ENCODE measurements around the gene FRAS1. TPM values are rescaled to one million over a fixed set of nuclear protein-coding genes. Genes with fewer than 3 reads are reported as not detected.

The FRAS1 gene
- total and polyA plus RNA-seq, 2 donors (not counting 3 experiments of a cell fraction or from before 2014, with no cell fraction given) = 1.4 to 3.6 TPM

- no TSS peak for BruUV-seq (replicated peaks)
- no peak overlapping the region for H3K4me3 ChIP-seq (replicated peaks in 1 of 3; ENCODE audit: insufficient read depth in 1 of 3, low read depth in 1 of 3, low read length in 3 of 3)
- H3K4me2 ChIP-seq (ENCODE audit: insufficient read depth, low read length) = no peak overlapping the region
- H3K9me3 ChIP-seq (replicated peaks; ENCODE audit: control insufficient read depth, insufficient read depth, low read length) = no peaks in the 10 kb centered on the region
- no peaks in the 10 kb centered on the region for H3K36me3 ChIP-seq (ENCODE audit: control insufficient read depth in 2 of 2, extremely low read depth in 1 of 2, insufficient read depth in 2 of 2, low read length in 2 of 2)
- dilution Hi-C loops (cut with MboI; ENCODE audit: extremely low pct_ligation_motif_present, low sequenced_read_pairs) (no loop called here), intact Hi-C loops (cut with micrococcal nuclease) (no loop called here)
- no peak overlapping the region for H2AFZ ChIP-seq (ENCODE audit: low read depth, low read length)
- H3K79me2 ChIP-seq (ENCODE audit: control insufficient read depth, insufficient read depth, low read length) = no peaks in the 10 kb centered on the region
- H3K4me1 ChIP-seq (ENCODE audit: control insufficient read depth, extremely low read depth, insufficient read depth, low read length) = no peaks in the 10 kb centered on the region
- H3K9me1 ChIP-seq (replicated peaks; ENCODE audit: control insufficient read depth, extremely low read depth, insufficient read depth, low read length) = no peaks in the 10 kb centered on the region
- H3K27me3 ChIP-seq (ENCODE audit: control insufficient read depth in 2 of 2, insufficient read depth in 2 of 2, low read length in 2 of 2) = no peaks in the 10 kb centered on the region
- no peak overlapping the region for H3K27ac ChIP-seq (ENCODE audit: insufficient read depth, low read depth, low read length)
- TF ChIP-seq, protein P1, sequence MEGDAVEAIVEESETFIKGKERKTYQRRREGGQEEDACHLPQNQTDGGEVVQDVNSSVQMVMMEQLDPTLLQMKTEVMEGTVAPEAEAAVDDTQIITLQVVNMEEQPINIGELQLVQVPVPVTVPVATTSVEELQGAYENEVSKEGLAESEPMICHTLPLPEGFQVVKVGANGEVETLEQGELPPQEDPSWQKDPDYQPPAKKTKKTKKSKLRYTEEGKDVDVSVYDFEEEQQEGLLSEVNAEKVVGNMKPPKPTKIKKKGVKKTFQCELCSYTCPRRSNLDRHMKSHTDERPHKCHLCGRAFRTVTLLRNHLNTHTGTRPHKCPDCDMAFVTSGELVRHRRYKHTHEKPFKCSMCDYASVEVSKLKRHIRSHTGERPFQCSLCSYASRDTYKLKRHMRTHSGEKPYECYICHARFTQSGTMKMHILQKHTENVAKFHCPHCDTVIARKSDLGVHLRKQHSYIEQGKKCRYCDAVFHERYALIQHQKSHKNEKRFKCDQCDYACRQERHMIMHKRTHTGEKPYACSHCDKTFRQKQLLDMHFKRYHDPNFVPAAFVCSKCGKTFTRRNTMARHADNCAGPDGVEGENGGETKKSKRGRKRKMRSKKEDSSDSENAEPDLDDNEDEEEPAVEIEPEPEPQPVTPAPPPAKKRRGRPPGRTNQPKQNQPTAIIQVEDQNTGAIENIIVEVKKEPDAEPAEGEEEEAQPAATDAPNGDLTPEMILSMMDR (IDR thresholded peaks at IDR 0.05; ENCODE audit: extremely low read depth in 1 of 2, insufficient read depth in 1 of 2, low read depth in 1 of 2, low read length in 2 of 2) = no peak
- TF ChIP-seq POLR2AphosphoS5 (IDR thresholded peaks at IDR 0.05; ENCODE audit: insufficient read depth, low read depth, low read length) (no peak), GATA2 (IDR thresholded peaks at IDR 0.05; ENCODE audit: insufficient read depth, insufficient read length, low read depth, low read length) (no peak), JUN (IDR thresholded peaks at IDR 0.05; ENCODE audit: borderline replicate concordance, insufficient read depth, insufficient read length, low read depth) (no peak), POLR2A (IDR thresholded peaks at IDR 0.05; ENCODE audit: low read depth, low read length) (no peak), EZH2 (IDR thresholded peaks at IDR 0.05; ENCODE audit: borderline replicate concordance, low read depth, low read length, severe bottlenecking) (no peak), MYC (IDR thresholded peaks at IDR 0.05; ENCODE audit: low read depth, low read length) (no peak), MAX (IDR thresholded peaks at IDR 0.05; ENCODE audit: insufficient read depth, insufficient read length) (no peak), FOS (IDR thresholded peaks at IDR 0.05; ENCODE audit: borderline replicate concordance, insufficient read depth, low read length) (no peak)
- H4K20me1 ChIP-seq (replicated peaks; ENCODE audit: control insufficient read depth, extremely low read depth, insufficient read depth, low read length) = no peaks in the 10 kb centered on the region
- H3K9ac ChIP-seq (replicated peaks; ENCODE audit: extremely low read depth, insufficient read depth, low read length) = no peak overlapping the region
- CTCF ChIA-PET = no interaction called here
- DNase-seq (ENCODE audit: low read depth, low spot score) (no peak), FAIRE-seq (no peak)
- POLR2A ChIA-PET = no interaction called here
Observed at GRCh38 chr4:78213218-78213617, 156.1 kb downstream of the FRAS1 start.

Data from endothelial cell of umbilical vein (primary cell).